Ovary (tissue), 9 donors: ENCODE results near the gene CHRM1. TPM values are rescaled to one million over a fixed set of nuclear protein-coding genes. Genes with fewer than 3 reads are reported as not detected.

Experiments used
- DNase-seq, 5 donors: peaks; one replicate each; pipeline ENCODE4 v3.0.0-alpha.2; 2019 to 2020
- H3K27ac ChIP-seq, 2 donors: fragments of 200-600 bp; one replicate each; pipeline versions ENCODE4 v1.5.1 to v1.8.0; 2019 to 2022
- H3K27me3 ChIP-seq: fragments of 200-600 bp; one replicate; pipeline ENCODE4 v1.8.0; 2022
- H3K36me3 ChIP-seq: fragments of 200-600 bp; sonication (generic); one replicate; pipeline ENCODE4 v1.5.1; 2019
- H3K4me1 ChIP-seq: one replicate; pipeline ENCODE4 v1.8.1; 2013; ENCODE audit warnings: mild to moderate bottlenecking, moderate library complexity; ENCODE audit not compliant: insufficient read depth
- H3K4me3 ChIP-seq: fragments of 200-600 bp; sonication (generic); one replicate; pipeline ENCODE4 v1.5.1; 2017
- H3K9me3 ChIP-seq, 2 donors: fragments of 200-600 bp in 1 of 2; sonication (generic) in 1 of 2; one replicate each; pipeline versions ENCODE4 v1.5.1 to v1.8.1; 2013 to 2019; ENCODE audit warnings: mild to moderate bottlenecking in 1 of 2, moderate library complexity in 1 of 2
- EP300 ChIP-seq: sonication (generic); formaldehyde crosslinking; IDR thresholded peaks from one replicate; pipeline ENCODE4 v1.6.1; 2017; ENCODE audit warnings: antibody characterized with exemption
- POLR2A ChIP-seq: fragments of 450-650 bp; IDR thresholded peaks from one replicate; pipeline ENCODE4 v1.6.1; 2017; ENCODE audit warnings: antibody characterized with exemption, mild to moderate bottlenecking, moderate library complexity
- WGBS, 3 donors: extraction: QIAGEN DNeasy Blood & Tissue Kit in 1 of 3; methylation state at CpG; one replicate each; pipeline versions ENCODE4 v1.1.5 to v1.1.7; 2013 to 2017; 5-methylcytosine and 5-hydroxymethylcytosine counted together
- intact Hi-C, 4 donors: fragments of 100-400 bp; cut with DNase I; formaldehyde crosslinking; loops; one replicate each; pipeline versions ENCODE4 v1.11.0 to v1.15.1; 2022 to 2023
- polyA plus RNA-seq, 2 donors: library from polyadenylated mRNA; stranded (reverse); fragments of 200-250 nt in 1 of 2; fragments of 350-450 nt in 1 of 2; fragmentation: Illumina TruSeq in 1 of 2; extraction: RNeasy Lipid Tissue Mini Kit (QIAGEN cat#74804) in 1 of 2; gene quantifications; one replicate each; pipeline ENCODE4 v1.2.3, GENCODE V29; 2013 to 2014
- total RNA-seq, 7 donors: library from RNA; depleted of rRNA in 2 of 7; stranded (reverse); fragments of >200 nt in 2 of 7; fragmentation: NEBNext Ultra II Directional in 3 of 7; extraction: Animal tissue kit (Norgen Biotek cat#: 25700) in 3 of 7; gene quantifications; one replicate each; pipeline versions ENCODE4 v1.1.0 to v1.2.4, GENCODE V29; 2016 to 2023
- TF ChIP-seq, protein P1 (sequence below), 3 donors: fragments of 450-650 bp in 2 of 3; fragments of 200-600 bp in 1 of 3; IDR thresholded peaks; one replicate each; pipeline versions ENCODE4 v1.5.1 to v1.8.0; 2016 to 2022; ENCODE audit warnings: antibody characterized with exemption in 3 of 3, mild to moderate bottlenecking in 1 of 3
- donor health status: DM: no; HTN: no; CAD: no; lungs with moderate emphysema.
- donor health status: DM: no; HTN: no; CAD: no.
- donor health status: Bipolar disorder and iron deficiency.
- donor health status: DM: yes; HTN: yes; CAD: no.
- donor health status: DM: no; HTN: no; CAD: no.
- donor health status: DM: yes; HTN: yes; CAD: no.

The CHRM1 gene
- total and polyA plus RNA-seq, 9 donors = not detected

DNA sequence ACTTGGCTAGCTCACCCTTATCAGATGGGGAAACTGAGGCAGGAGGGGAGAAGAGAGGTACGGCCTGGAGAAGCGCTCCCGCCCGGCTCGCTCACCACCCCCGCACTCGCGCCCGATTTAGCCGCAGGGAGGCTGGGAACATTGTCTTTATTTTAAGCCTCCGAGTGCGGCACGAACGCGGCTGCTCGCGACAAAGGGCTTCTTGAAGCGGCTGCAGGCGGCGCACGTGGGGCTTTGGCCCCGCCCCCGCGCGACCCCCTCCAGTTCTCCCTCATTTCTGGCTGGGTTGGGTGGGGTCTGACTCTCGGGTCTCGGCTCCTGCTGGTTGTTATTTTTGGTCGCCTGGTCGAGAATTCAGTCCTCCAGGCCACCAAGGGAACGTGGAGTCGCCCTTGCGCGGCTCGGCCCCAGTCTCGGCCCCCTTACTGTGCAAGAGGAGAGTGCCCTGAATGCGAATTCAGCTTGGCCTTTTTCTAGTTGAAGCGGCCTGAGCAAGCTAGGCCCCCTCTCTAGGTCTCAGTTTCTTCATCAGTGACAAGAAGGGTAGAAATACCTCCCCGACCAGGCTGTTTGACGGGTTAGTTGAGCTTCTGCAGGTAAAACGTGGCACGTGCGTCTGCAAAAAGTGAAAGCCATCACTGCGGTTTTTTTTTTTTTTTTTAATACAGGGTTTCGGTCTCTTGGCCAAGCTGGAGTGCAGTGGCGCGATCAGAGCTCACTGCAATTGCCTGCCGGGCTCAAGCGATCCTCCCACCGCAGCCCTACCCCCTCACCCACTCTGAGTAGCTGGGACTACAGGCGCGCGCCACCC lies 2.6 kb upstream of the CHRM1 start:
- peaks cover 4% of the 10 kb centered on the region for H3K4me1 ChIP-seq
- TF ChIP-seq, protein P1, sequence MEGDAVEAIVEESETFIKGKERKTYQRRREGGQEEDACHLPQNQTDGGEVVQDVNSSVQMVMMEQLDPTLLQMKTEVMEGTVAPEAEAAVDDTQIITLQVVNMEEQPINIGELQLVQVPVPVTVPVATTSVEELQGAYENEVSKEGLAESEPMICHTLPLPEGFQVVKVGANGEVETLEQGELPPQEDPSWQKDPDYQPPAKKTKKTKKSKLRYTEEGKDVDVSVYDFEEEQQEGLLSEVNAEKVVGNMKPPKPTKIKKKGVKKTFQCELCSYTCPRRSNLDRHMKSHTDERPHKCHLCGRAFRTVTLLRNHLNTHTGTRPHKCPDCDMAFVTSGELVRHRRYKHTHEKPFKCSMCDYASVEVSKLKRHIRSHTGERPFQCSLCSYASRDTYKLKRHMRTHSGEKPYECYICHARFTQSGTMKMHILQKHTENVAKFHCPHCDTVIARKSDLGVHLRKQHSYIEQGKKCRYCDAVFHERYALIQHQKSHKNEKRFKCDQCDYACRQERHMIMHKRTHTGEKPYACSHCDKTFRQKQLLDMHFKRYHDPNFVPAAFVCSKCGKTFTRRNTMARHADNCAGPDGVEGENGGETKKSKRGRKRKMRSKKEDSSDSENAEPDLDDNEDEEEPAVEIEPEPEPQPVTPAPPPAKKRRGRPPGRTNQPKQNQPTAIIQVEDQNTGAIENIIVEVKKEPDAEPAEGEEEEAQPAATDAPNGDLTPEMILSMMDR (IDR thresholded peaks at IDR 0.05) = no peak
- no peak for TF ChIP-seq POLR2A
- TF ChIP-seq EP300 = no peak
- no peak for DNase-seq
- WGBS, 3 donors = 4 to 8% (median 5%) methylated on average over 52 of the region's 52 CpGs
- no peaks in the 10 kb centered on the region for H3K27me3 ChIP-seq
- H3K36me3 ChIP-seq = no peaks in the 10 kb centered on the region
- H3K9me3 ChIP-seq = peaks cover 0 to 3% of the 10 kb centered on the region in 2 donors
- H3K27ac ChIP-seq = no peak overlapping the region
- no peak overlapping the region for H3K4me3 ChIP-seq
- intact Hi-C loops = no loop called here

DNA sequence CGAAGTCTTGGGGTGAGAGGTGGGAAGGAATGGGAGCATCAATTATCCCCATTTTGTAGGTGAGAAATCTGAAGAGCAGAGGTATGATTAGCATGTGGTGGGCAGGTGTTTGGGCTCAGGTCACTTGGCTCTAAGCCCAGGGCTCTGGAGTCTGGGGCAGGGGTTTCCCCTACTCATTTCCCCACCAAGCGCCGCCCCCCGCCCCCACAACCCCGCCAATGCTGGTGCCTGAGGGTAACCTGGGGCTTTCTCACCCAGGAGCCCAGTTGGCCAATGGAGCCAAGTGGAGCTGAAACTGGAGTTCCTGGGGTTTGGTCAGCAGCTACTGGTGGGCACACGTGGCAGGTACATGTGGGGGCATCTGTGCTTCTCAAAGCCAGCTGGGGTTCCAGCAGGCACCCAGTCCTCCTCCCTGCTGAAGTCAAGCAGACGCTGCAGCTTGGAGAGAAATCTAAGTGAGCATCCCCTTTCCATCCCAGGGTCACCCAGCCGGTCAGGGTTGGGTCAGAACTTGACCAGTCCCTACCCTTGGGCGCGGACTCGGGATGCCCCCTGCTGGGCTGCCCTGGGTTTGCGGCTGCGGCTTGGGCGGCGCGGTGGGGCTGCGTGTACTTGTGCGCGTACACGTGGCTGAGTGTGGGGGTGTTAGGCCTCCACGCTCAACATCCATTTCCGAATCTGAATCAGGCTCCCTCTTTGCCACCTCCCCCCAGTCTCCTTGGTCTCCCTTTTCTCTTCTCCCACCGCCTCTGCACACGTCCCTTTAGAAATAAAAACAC lies 1.7 kb upstream of the CHRM1 start:
- H3K36me3 ChIP-seq = no peaks in the 10 kb centered on the region
- H3K27ac ChIP-seq = no peak overlapping the region
- 37 to 41% (median 37%) methylated on average over 24 of the region's 24 CpGs for WGBS, 3 donors
- H3K9me3 ChIP-seq = peaks cover 0 to 3% of the 10 kb centered on the region in 2 donors
- no peak for DNase-seq
- intact Hi-C loops = no loop called here
- TF ChIP-seq POLR2A (no peak), EP300 (no peak)
- TF ChIP-seq, protein P1 (IDR thresholded peaks at IDR 0.05) = no peak
- no peaks in the 10 kb centered on the region for H3K27me3 ChIP-seq
- H3K4me3 ChIP-seq = no peak overlapping the region
- peaks cover 4% of the 10 kb centered on the region for H3K4me1 ChIP-seq

DNA sequence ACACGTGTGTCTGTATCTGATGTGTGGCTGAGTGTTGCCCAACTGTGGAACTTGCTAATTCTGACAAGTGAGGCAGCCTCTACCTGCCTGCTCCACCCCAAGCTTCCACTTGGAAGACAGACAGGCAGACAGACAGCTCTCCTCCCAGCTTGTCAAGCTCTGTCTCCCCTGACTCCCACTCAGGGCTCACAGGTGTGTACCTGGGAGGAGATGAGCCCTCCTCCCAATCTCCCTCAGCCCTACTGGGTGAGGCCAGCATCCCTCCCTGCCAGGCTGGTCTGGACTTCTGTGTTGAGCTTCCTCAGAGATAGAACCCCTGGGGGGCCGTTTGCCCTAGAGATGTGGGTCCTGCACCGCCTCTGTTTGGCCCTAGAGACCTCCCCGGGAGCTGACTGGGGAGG lies 1.0 kb upstream of the CHRM1 start:
- Histone ChIP-seq H3K4me1 (peaks cover 4% of the 10 kb centered on the region), H3K27me3 (no peaks in the 10 kb centered on the region), H3K9me3 (peaks cover 0 to 3% of the 10 kb centered on the region in 2 donors), H3K27ac (no peak overlapping the region), H3K36me3 (no peaks in the 10 kb centered on the region), H3K4me3 (no peak overlapping the region)
- WGBS, 3 donors = 30 to 52% (median 51%) methylated on average over 4 of the region's 4 CpGs
- TF ChIP-seq, protein P1 (IDR thresholded peaks at IDR 0.05) = no peak
- TF ChIP-seq POLR2A (no peak), EP300 (no peak)
- DNase-seq = no peak
- intact Hi-C loops = no loop called here

DNA sequence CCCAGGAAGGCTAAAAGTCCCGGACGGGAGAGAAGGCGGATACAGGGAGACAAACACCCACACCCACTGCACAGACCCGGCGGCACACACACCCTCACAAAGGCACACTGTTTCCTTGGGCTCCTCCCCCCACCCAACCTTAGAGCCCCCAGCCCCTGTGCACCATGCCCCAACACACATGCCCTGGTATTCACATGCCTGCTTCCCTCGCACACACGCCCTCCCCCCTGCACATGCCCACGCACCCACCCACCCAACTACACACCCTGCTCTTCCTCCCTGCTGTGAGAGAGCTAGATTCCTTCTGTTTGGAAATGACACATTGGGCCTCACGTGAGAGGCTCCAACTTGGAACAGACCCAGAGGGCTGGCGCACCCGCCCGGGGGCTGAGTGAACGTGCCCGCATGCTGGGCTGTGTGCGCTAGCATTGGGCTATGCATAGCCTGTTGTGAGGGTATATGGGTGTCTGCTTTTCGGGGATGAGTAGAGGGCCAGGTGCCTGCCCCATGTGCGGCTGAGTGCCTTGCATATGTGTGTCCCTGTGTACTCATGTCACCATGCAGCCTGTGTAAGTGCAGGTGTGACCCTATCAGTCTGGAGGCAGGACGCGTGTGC lies 518 bp upstream of the CHRM1 start:
- no peak for DNase-seq
- TF ChIP-seq EP300 (no peak), POLR2A (no peak)
- TF ChIP-seq, protein P1 (IDR thresholded peaks at IDR 0.05) = no peak
- H3K4me1 ChIP-seq = peaks cover 4% of the 10 kb centered on the region
- H3K4me3 ChIP-seq = no peak overlapping the region
- no peak overlapping the region for H3K27ac ChIP-seq
- intact Hi-C loops = no loop called here
- peaks cover 0 to 3% of the 10 kb centered on the region in 2 donors for H3K9me3 ChIP-seq
- WGBS, 3 donors = 19 to 27% (median 19%) methylated on average over 19 of the region's 19 CpGs
- no peaks in the 10 kb centered on the region for H3K36me3 ChIP-seq
- no peaks in the 10 kb centered on the region for H3K27me3 ChIP-seq
